ENCODE measurements around the gene SERINC4.
"Not testable (repeated sequence)": the region's sequence is repeated elsewhere in the genome, so short reads cannot be mapped to it uniquely, and the experiment has no call there.

- TF ChIP-seq POLR2A, POLR2AphosphoS5, CTCF, EP300 (IDR thresholded peaks at IDR 0.05): not testable (repeated sequence)
These were observed 32.5 kb upstream of the SERINC4 start for GRCh38 chr15:43832485-43832884.

All from sigmoid colon (tissue), 4 donors.